Measurements from ENCODE around the gene COX15. TPM values are rescaled to one million over a fixed set of nuclear protein-coding genes. Genes with fewer than 3 reads are reported as not detected.
"Not testable (repeated sequence)": the region's sequence is repeated elsewhere in the genome, so short reads cannot be mapped to it uniquely, and the experiment has no call there.

Gene COX15
- total RNA-seq, 1 donor from 2014 or later, result 46.5 TPM

- H3K27me3 Mint-ChIP-seq, result no peaks in the 10 kb centered on the region
- no peak for TF ChIP-seq CTCF (conservative IDR thresholded peaks at IDR 0.05)
- H3K9me3 Mint-ChIP-seq, result no peaks in the 10 kb centered on the region
- H3K27ac Mint-ChIP-seq, result no peak overlapping the region
- H3K36me3 Mint-ChIP-seq, result peaks cover 64% of the 10 kb centered on the region
- no peaks in the 10 kb centered on the region for H3K4me1 Mint-ChIP-seq (ENCODE audit: unreplicated experiment)
- H3K4me3 Mint-ChIP-seq, result no peak overlapping the region
- DNase-seq (ENCODE audit: extremely low spot score, unreplicated experiment), result no peak
Observed at GRCh38 chr10:99740260-99740659, 8.3 kb upstream of the COX15 start.

GRCh38 chr10:99734111-99734510 is 2.2 kb upstream of the COX15 start:
- not testable (repeated sequence) for H3K9me3 Mint-ChIP-seq; DNase-seq (ENCODE audit: extremely low spot score, unreplicated experiment); H3K27me3 Mint-ChIP-seq; H3K4me3 Mint-ChIP-seq; H3K4me1 Mint-ChIP-seq (ENCODE audit: unreplicated experiment)
- Mint-ChIP-seq H3K27ac (peak overlapping the region; percentile 74), H3K36me3 (peaks cover 27% of the 10 kb centered on the region)

DNA sequence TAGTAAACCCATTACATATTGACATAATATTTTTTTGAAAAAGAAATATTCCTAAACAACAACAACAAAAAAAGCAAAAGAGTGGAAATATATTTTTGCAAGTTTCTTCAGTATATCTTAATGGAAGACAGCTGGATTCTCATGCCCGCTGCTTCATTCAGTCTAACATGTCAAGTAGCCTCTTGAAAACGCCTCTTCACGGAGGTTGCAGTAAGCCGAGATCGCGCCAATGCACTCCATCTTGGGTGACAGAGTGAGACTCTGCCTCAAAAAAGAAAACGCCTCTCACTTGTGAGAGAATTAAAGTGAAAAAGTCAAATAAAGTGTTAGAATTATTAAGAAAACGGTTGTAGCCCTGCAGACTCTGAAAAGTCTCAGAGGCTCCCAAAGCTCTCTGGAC is 1.4 kb upstream of the COX15 start:
- H3K9me3 Mint-ChIP-seq, result no peaks in the 10 kb centered on the region
- DNase-seq (ENCODE audit: extremely low spot score, unreplicated experiment), result no peak
- peak overlapping the region; percentile 86 for H3K4me3 Mint-ChIP-seq
- TF ChIP-seq CTCF (conservative IDR thresholded peaks at IDR 0.05), result no peak
- H3K4me1 Mint-ChIP-seq (ENCODE audit: unreplicated experiment), result peaks cover 10% of the 10 kb centered on the region
- H3K36me3 Mint-ChIP-seq, result peaks cover 23% of the 10 kb centered on the region
- H3K27me3 Mint-ChIP-seq, result no peaks in the 10 kb centered on the region
- peak overlapping the region; percentile 74 for H3K27ac Mint-ChIP-seq

GRCh38 chr10:99731306-99732032 is 458 bp downstream of the COX15 start:
- DNase-seq (ENCODE audit: extremely low spot score, unreplicated experiment), result no peak
- peak overlapping the region; percentile 99 for H3K27ac Mint-ChIP-seq
- H3K4me3 Mint-ChIP-seq, result peak overlapping the region; percentile 99
- peaks cover 10% of the 10 kb centered on the region for H3K4me1 Mint-ChIP-seq (ENCODE audit: unreplicated experiment)
- peaks cover 22% of the 10 kb centered on the region for H3K36me3 Mint-ChIP-seq
- no peaks in the 10 kb centered on the region for H3K27me3 Mint-ChIP-seq
- no peaks in the 10 kb centered on the region for H3K9me3 Mint-ChIP-seq
- no peak for TF ChIP-seq CTCF (conservative IDR thresholded peaks at IDR 0.05)

GRCh38 chr10:99730026-99730425 is 1.9 kb downstream of the COX15 start:
- TF ChIP-seq CTCF (conservative IDR thresholded peaks at IDR 0.05), result no peak
- no peaks in the 10 kb centered on the region for H3K27me3 Mint-ChIP-seq
- peak overlapping the region; percentile 4 for H3K27ac Mint-ChIP-seq
- no peak for DNase-seq (ENCODE audit: extremely low spot score, unreplicated experiment)
- H3K36me3 Mint-ChIP-seq, result peaks cover 19% of the 10 kb centered on the region
- H3K4me3 Mint-ChIP-seq, result no peak overlapping the region
- H3K4me1 Mint-ChIP-seq (ENCODE audit: unreplicated experiment), result peaks cover 10% of the 10 kb centered on the region
- H3K9me3 Mint-ChIP-seq, result no peaks in the 10 kb centered on the region

DNA sequence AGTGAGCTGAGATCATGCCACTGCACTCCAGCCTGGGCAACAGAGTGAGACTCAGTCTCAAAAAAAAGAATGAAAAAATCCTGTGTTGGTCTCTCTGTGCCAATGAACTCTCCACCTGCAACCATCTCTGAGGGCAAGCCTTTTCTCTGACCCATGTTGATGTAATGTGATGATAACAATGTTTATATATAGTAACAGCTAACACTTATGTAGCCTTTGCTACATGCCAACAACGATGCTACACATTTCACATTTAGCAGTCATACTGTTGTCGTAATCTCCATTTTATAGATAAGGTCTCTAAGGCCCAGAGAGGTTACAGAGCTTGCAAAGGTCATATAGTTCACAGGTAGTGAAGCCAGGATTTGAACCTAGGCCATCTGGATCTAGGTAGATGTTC is 11.5 kb downstream of the COX15 start:
- Mint-ChIP-seq H3K27me3 (no peaks in the 10 kb centered on the region), H3K4me1 (ENCODE audit: unreplicated experiment) (no peaks in the 10 kb centered on the region), H3K27ac (no peak overlapping the region), H3K36me3 (peaks cover 37% of the 10 kb centered on the region), H3K4me3 (no peak overlapping the region), H3K9me3 (no peaks in the 10 kb centered on the region)
- no peak for TF ChIP-seq CTCF (conservative IDR thresholded peaks at IDR 0.05)
- no peak for DNase-seq (ENCODE audit: extremely low spot score, unreplicated experiment)
